ELF-1 (cell line): ENCODE data around the gene ZNF552.
A peak's percentile ranks its signal among the peaks of the same experiment; 100 is the strongest.

Source experiments
- DNase-seq: peaks from one replicate; pipeline ENCODE4 v3.0.0-alpha.2; 2016; ENCODE audit warnings: low read depth, low spot score

ZNF552 gene

GRCh38 chr19:57776764-57777296 lies 37.9 kb downstream of the ZNF552 start:
- DNase-seq: no peak

- DNase-seq: no peak
Measured at GRCh38 chr19:57773488-57773887, 41.2 kb downstream of the ZNF552 start.

- DNase-seq: no peak
Measured at GRCh38 chr19:57771417-57771816, 43.3 kb downstream of the ZNF552 start.

- peak; percentile 91 for DNase-seq
Measured at GRCh38 chr19:57769345-57770131, 45.2 kb downstream of the ZNF552 start, which contains the start of gene ZNF586. ZNF586 (plus strand) TSS chr19:57769676; CDS start chr19:57769843, 167 bp downstream.

- no peak for DNase-seq
Measured at GRCh38 chr19:57759096-57759495, 55.6 kb downstream of the ZNF552 start.

- DNase-seq: no peak
Measured at GRCh38 chr19:57757941-57758340, 56.8 kb downstream of the ZNF552 start.
